Adrenal gland (tissue), 5 donors: ENCODE data around the gene MAGEC2.

Experiments
- CTCF ChIP-seq, 6 experiments: fragments of 450-650 bp in 4 of 6; fragments of 200-600 bp in 2 of 6; sonication (generic) in 1 of 6; IDR thresholded peaks; 1 replicate in 5 of 6; 2 replicates in 1 of 6; pipeline versions ENCODE4 v1.5.1 to v1.8.0; 2016 to 2021; ENCODE audit warnings: antibody characterized with exemption in 6 of 6, mild to moderate bottlenecking in 2 of 6, moderate library complexity in 1 of 6
- POLR2A ChIP-seq, 2 donors: fragments of 450-650 bp; IDR thresholded peaks; one replicate each; pipeline ENCODE4 v1.6.1; 2017; ENCODE audit warnings: antibody characterized with exemption in 2 of 2, mild to moderate bottlenecking in 2 of 2, moderate library complexity in 1 of 2
- donor health status: DM: no; HTN: no; CAD: no.

GRCh38 chrX:142233400-142233799 lies 28.3 kb upstream of the MAGEC2 start:
- TF ChIP-seq CTCF (IDR thresholded peaks at IDR 0.05) (no peak), POLR2A (IDR thresholded peaks at IDR 0.05) (no peak)
